ENCODE results near the gene SCMH1.
A peak's percentile ranks its signal among the peaks of the same experiment; 100 is the strongest.
"Not testable (repeated sequence)": the region's sequence is repeated elsewhere in the genome, so short reads cannot be mapped to it uniquely, and the experiment has no call there.

Gene SCMH1

GRCh38 chr1:41249319-41249718 is 7.2 kb upstream of the SCMH1 start:
- no peak for DNase-seq (ENCODE audit: low spot score)

- no peak for DNase-seq (ENCODE audit: low spot score)
Observed at GRCh38 chr1:41246568-41246967, 4.5 kb upstream of the SCMH1 start.

GRCh38 chr1:41245659-41246058 is 3.6 kb upstream of the SCMH1 start:
- no peak for DNase-seq (ENCODE audit: low spot score)

DNA sequence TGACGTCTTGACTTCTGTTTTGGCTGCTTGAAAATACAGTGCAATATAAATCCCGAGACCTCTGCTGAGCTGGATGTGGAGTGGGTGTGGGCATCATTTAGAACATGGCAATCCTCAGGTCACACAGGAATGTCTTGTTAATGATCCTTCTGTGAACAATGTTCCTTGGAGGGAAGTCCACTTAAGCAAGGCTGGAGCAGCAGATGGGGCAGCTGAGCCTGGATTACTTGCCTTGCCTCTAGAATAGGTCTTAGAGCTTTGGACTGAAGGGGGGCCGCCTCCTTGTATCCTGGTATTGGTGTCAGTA is 926 bp upstream of the SCMH1 start:
- DNase-seq (ENCODE audit: low spot score): no peak

- DNase-seq (ENCODE audit: low spot score): peak; percentile 35
Observed at GRCh38 chr1:41242342-41243078, 404 bp upstream of the SCMH1 start.

DNA sequence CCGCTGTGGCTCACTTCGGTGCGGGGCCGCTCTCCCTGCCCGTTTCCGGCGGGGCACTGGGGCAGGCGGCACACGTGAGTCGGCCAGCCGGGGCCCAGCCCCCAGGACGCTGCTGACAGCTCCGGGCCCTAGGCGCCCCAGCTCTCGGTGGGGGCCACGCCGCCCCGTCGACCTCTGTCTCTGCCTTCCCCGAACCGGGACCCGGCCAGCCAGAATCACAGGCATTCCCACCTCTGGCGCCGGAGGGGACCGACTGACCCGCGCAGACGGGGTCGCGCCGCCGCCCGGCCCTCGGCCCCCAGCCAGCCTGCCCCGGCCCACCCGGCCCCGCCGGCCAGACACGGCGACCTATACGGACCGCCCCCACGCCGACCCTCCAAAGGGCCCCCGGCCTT is 755 bp downstream of the SCMH1 start:
- peak; percentile 66 for DNase-seq (ENCODE audit: low spot score)

DNA sequence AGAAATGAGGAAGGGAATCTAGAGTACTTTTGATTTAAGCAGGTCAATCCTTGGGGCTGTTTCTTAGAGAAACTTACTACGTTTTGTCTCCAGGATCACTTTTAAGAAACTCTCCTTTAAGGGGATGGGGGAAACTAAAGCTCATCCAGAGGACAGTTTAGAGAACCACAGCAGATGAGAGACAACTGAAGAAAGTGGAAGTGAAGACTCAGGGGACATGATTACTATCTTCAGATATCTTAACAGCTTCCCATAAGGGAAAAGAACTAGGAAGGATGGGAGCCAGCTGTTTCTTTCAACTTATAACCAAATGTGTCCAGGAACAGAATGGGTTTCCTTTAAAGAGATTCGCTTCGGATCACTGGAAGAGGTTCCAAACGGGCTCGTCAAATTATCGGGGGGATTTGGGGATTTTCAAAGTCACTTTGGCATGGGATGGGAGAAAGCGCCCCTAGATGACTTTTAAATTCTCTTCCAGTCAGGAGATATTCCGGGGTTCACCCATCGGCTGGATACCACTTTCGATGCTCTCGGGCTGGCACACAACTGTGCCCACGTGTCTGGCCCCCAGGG is 1.2 kb downstream of the SCMH1 start:
- no peak for DNase-seq (ENCODE audit: low spot score)

DNA sequence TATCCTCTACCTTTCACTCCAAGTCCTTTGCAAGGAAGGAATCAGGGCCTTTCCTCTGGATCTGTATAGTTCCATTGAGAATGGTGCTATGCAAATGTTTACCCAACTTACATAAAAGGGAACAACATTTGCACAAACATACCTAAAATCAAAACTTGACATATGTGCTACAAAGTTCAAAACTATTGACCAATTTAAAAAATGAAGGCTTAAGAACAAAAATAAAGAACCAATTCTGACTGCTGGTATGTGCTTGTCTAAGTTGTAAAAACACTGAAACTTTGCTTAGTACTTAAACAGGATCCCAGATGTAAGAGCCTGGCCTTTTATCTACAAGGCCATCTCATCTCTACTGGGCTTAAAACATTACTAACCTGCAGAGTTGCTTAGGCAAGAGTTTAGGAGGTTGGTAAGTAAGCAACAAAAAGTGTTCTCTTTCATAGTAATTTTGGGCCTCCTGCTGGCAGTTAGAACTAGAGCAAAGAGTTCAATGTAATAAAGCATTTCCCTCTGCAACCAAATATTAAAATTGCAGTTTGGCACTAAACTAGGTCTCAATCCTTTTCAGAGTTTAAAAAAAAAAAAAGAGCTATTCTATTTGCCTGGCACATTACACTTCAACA is 2.0 kb downstream of the SCMH1 start:
- peak; percentile 63 for DNase-seq (ENCODE audit: low spot score)

DNA sequence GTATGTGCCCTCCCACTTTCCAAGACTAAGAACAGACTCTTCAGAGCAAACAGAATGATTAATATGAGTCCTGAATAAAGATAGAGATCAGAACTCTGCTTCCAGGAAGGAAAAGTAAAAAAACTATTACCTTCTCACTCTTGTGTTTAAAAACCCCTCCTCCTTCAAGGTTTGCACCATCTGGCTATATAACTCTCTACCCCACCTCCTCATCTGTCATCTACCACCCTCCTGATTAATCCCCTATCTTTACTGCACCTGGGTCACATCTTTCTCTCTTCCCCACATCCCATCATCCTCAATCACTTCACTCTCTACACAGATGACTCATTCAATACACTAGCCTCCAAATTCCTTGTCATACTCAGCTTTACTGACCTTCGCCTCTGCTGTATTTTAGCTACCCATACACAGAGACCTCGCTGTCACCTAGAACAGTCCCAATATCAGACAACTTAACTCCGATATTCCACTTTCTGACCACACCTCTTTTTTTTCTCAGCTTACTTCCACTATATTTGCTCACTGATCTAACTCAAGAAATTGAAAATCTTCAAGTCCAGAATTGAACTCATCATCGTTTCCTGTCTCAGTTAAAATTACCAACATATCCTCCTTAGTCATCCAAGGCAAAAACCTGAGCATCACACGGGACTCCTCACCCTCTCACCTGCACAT is 3.7 kb downstream of the SCMH1 start:
- DNase-seq (ENCODE audit: low spot score): no peak

GRCh38 chr1:41236781-41237180 is 5.3 kb downstream of the SCMH1 start:
- DNase-seq (ENCODE audit: low spot score): no peak

GRCh38 chr1:41235893-41236292 is 6.2 kb downstream of the SCMH1 start:
- DNase-seq (ENCODE audit: low spot score): no peak

DNA sequence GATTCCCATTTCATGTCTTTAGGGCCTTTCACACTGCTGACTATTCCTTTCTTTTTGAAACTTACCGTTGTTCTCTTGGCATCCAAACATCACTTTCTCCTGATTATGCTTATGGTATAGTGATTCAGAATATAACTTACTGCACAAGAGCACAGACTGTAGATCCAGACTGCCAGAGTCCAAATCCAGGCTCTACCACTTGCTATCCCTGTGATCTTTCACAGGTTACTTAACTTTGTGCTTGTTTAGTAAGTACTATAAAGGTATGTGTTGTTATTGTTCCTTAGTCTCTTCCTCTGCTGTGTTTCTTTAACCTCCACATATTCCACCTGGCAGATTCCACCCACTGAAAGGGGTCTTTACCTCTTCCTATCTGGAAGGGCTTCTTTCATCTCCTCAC is 8.4 kb downstream of the SCMH1 start:
- no peak for DNase-seq (ENCODE audit: low spot score)

GRCh38 chr1:41232305-41232704 is 9.8 kb downstream of the SCMH1 start:
- DNase-seq (ENCODE audit: low spot score): no peak

- no peak for DNase-seq (ENCODE audit: low spot score)
Observed at GRCh38 chr1:41230656-41231055, 11.4 kb downstream of the SCMH1 start.

- DNase-seq (ENCODE audit: low spot score): not testable (repeated sequence)
Observed at GRCh38 chr1:41229219-41229618, 12.9 kb downstream of the SCMH1 start.

DNA sequence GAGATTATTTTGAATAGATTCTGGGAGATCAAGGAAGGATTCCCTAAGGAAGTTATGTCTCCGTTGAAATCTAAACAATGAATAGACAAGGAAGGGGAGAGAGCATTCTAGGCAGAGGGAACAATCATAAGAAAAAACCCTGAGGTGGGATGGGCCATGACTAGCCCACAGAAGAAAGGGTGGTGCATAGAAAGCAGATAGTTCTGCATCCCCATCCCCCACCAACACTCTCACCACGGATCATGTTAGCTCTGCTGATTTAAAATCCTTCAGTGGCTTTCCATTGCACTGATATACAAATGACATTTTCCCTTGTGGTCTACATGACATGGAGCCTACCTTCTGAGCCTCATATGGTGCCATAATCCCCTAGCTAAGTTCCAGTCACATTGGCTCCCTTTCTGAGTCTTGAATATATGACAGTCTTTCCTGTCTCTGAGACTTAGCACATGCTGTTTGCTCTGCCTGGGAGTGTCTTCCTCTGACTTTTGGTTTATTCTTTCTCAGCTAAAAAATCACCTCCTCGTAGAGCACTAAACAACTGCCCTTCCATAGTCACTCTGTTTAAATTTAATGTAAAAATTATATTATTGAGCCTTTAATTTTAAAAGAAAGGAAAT is 15.2 kb downstream of the SCMH1 start:
- no peak for DNase-seq (ENCODE audit: low spot score)

- DNase-seq (ENCODE audit: low spot score): no peak
Observed at GRCh38 chr1:41225495-41225894, 16.6 kb downstream of the SCMH1 start.

- no peak for DNase-seq (ENCODE audit: low spot score)
Observed at GRCh38 chr1:41222496-41222895, 19.6 kb downstream of the SCMH1 start.

GRCh38 chr1:41221995-41222394 is 20.1 kb downstream of the SCMH1 start:
- no peak for DNase-seq (ENCODE audit: low spot score)

DNA sequence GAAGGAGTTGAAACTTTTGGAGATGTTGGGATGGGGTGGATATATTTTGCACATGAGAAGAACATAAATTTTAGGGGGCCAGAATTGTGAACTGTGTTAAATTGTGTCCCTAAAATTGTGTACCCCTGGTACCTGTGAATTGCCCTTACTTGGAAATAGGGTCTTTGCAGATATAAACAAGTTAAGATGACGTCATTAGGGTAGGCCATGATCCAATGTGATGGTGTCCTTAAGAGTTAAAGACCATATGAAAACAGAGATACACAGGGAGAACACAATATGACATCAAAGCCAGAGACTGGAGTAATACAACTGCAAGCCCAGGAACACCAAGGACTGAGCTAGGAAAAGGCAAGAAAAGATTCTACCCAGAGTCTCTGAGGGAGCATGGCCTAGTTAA is 24.0 kb downstream of the SCMH1 start:
- DNase-seq (ENCODE audit: low spot score): no peak

- no peak for DNase-seq (ENCODE audit: low spot score)
Observed at GRCh38 chr1:41217441-41217840, 24.7 kb downstream of the SCMH1 start.

DNA sequence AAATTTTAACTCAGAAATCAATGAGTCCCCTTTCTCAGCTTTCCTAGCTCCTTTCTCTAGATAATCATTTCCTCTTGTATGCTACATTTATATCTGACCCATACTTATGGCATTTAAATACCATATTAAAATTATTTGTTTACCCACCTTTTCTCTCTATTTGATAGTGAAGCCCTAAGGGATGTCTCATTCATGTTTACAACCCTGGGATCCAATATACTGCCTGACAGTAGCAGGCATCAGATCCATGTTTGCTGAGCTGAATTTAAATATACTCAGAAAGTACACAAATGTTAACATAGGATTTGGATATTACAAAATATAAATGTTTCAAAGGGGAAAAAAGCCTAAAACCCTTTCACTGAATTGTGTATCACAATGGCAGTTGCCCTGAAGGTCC is 26.5 kb downstream of the SCMH1 start:
- DNase-seq (ENCODE audit: low spot score): no peak

DNA sequence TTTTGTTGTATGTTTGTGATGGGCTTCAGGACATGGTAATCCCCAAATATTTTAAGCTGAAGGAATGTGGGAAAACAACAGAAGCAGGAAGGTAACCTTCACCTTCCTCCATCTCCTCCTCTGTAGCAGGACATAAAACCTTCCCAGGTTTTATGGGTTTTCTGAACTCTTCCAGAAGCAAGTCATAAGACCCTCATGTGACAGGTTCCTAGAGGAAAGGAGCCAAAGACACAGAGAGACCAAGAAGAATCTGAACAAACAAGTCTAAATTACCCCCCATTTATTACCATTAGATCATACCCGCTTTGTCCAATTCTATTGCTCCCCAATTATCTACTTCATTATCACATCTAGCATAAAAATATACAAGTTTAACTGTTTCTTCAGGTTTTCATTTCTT is 28.8 kb downstream of the SCMH1 start:
- no peak for DNase-seq (ENCODE audit: low spot score)

Data from HuH-7 (cell line).